ENCODE results near the gene SLN.
A peak's percentile ranks its signal among the peaks of the same experiment; 100 is the strongest.

SLN gene

DNA sequence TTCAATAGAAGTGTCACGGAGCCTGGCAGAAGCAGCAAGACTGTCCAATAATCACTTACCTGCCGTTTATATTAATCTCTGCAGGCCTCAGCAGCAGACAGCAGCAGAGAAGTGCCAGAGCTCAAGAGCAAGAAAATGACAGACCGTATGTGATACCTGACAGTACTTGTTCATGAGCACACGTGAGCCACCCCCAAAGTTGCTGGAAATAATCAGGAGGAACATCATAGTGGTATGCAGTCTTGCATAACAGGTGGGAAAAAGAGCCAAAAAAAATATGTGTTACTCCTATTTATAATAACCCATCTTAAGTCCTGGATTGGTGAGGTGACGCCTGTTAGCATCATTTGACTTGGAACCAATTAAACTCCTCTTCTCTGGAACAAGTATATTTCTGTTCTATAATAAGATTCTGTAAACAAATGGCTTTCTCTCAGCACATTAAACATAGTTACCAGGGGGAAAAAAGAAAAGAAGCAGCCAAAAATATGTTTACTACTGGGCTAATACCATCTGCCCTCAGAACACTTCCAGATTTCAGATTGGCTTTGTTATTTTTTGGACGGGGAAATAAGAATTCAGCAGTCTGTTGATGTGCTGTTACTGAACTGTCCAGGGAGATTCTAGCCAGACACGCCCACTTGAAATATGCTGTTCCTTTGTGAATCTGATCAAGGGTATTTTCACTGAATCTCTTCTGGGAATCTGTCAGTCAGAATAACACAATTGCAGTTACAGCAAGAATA is 7.9 kb upstream of the SLN start:
- no peak for DNase-seq (ENCODE audit: low read depth)

DNA sequence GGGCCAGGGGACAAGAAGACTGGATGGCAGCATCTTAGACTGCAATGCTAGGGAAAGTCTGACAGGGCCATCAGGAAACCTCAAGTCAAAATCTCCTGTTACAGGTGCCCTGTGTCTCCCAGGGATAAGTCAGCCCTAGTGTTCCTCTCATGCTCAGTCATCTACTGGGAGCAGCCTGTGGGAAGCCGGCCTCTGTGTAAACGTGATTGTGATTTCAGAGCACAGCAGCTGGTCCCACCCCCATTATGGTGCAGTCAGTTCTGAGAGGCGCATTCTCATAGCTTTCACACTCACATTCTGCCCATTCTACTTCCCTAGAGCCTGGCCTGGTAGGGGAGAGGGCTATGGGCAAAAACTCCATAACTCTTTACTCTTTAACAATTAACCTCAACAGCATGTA is 7.2 kb upstream of the SLN start:
- no peak for DNase-seq (ENCODE audit: low read depth)

DNA sequence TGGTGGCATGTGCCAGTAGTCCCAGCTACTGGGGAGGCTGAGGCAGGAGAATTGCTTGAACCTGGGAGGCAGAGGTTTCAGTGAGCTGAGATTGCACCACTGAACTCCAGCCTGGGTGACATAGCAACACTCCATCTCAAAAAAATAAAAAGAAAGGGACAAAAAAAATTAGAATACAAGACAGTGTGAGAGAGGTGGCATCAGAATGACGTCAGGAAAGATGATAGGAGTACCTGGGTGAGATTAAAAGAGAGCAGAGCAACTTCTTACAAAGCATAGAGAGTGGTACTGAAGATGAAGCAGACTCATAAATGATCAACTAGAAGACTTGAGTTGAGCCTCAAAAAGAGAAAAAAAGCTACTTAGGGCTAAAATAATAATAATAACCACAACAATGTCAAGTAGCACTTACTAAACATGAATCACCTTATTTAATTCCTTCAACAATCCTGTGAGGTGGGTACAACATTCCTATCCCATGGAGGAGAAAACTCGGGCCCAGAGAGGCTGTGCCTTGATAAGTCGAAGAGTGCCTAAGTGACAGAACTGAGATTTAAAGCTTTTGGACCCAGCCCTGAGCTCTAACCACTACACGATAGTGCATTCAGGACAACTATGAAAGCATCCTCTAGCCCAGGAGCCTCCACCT is 5.2 kb upstream of the SLN start:
- DNase-seq (ENCODE audit: low read depth) = no peak

DNA sequence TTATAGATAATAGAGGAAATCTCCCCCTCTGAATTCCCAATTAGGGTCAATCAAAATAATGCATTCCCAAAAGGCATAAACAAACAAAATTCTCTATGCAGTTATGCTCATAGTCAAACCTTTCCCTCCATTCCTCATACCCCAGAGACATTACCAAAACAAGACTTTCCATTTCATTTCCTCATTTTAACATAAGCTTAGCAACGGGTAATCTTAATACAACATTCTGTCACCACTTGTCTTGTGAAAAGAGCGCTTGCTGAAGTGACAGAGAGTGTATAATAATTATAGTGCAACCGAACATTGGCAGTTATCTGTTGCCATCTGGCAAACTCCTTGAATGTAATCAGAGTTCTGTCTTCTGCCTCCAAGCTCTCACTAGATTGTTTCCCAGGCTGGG is 1.2 kb upstream of the SLN start:
- DNase-seq (ENCODE audit: low read depth) = no peak

DNA sequence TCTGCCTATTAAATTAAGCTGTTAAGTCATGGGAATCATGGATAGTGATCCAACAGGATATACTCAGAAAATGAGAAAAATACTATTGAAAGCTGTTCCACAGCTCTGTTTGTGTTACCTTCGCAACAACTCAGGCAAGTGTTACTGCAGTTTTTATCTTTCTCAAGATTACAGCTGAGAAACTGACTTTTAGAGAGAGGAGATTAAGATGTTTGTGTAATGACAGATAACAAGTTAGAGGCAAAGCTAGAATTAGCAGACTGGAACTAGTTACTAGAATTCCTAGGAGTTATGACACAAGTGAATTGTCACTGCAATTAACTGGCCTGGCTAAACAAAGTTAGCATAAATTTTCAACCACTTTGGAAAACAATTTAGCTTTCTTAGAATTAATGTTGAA is 1.6 kb downstream of the SLN start:
- DNase-seq (ENCODE audit: low read depth) = no peak

DNA sequence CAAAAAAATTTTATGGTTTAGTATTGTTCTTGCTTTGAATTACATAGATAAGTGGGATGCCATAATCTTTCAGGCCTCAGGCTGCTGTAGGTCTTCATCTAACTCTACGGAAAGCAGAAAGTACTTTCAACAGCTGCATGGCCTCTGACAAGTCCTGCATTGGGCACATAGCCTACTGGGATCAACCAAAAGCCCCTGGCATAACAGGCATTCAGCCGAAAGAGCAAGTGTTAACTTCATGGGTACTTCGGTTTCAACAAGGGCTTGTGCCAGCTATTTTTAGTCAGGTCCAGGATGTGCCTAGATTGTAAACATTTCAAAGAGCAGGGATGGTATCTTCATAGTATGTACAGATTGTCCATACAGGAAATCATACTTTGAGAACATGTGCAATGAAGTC is 3.1 kb downstream of the SLN start:
- no peak for DNase-seq (ENCODE audit: low read depth)

DNA sequence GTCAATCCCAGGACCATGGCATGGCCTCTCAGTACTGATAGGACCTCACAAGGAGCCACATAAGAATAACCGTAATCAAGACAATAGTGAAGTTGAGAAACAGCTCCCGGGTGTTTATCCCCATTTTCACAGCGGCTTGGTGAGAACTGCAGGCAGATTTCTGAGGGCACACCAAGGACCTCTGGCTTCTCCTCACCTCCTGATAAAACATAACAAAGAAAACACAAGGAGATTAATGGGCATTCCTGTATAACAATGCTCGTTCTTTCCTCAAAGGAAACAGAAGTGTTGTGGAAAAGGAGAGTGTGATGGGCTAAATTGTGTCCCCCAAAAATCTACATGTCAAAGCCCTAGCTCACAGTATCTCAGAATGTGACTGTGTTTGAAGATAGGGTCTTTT is 4.0 kb downstream of the SLN start:
- DNase-seq (ENCODE audit: low read depth) = no peak

DNA sequence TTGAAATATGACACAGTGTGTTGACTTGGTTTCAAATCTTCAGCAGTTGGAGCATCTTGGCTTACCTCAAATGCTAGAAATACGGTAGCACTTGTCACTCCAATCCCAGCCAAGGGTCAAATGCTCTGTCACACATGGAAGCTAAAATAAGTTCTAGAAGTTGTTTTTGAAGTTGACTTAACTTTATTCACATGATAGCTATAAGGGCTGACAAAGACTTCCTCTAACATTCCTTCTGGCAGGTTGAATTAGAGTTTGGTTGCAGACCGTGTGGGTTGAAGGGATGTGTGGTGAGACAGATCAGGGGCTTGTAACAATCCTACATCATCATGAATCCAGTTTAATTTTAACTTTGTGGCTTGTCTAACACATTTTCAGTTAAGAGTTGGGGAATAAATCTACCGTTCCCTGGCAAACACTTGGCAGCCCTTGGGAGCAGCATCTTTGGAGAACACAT is 4.6 kb downstream of the SLN start:
- no peak for DNase-seq (ENCODE audit: low read depth)

DNA sequence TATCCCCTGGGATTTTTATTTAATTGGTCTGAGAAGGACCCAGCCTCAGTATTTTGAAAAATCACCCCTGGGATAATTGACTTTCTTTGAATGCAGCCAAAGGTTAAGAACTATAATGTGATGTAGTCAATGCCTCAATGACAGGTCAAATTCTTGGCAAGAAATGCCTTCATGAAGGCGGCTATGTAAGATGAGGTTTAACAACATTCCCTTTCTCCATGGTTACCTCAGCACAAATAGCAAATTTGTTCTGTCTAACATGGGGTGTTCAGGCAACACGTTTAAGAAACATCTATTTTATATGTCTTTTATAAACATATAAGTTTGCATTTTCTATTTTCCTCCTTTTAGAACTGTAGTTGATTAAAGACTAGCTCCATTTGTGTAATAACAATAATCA is 5.3 kb downstream of the SLN start:
- DNase-seq (ENCODE audit: low read depth) = no peak

DNA sequence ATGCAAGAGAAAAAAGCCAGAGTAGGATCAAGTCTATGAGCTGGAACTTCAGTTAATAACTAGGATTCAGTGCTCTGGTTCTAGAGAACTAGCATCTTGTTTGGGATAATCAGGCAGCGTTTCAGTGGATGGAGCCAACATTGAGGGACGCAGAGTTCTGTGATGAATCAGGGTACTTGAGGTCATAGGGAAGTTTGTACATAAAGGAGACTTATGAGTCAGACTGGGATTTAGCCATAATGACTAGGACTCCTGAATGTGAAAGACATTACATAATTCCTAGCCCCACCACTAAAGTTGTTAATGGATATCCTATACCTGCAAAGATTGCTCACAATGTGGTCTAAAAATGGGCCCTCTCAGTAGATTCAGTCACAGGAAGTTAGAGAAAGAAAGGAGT is 6.8 kb downstream of the SLN start:
- DNase-seq (ENCODE audit: low read depth) = peak; percentile 75

DNA sequence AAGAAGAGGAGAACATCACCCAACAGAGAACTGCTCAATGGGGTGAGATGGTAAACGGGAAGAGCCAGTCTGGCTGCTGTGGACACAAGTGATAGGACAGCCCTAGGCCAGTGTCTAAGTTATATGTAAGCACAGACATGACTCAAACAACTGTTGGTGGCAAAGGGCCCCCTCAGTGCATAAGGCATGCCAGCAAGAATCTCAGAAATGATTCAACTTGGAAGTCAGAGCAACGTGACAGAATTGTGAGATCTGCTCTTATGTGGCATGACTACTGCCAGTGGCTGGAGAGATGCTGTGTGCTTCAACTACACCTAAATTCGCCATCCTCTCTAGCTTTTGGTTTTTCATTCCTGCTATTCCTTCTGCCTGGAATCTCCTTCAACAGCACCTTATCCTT is 7.4 kb downstream of the SLN start:
- DNase-seq (ENCODE audit: low read depth) = no peak

DNA sequence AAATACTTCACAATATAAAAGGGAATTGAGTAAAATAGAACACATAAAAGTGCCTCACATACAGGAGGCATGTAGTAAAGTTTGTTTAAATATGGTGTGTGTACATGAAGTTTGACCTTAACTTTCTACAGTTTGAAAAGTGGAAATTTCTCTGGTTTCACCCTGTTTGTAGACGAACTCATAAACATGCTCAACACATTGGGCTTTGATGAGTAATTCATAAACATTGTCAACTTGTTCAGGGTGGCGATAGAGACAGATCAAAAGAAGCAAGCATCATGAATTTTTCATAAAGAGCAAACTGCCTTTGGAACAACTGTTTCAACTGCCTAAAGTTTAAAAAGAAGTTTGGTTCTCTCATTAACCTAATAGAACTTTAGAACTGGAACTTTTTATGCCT is 9.1 kb downstream of the SLN start:
- no peak for DNase-seq (ENCODE audit: low read depth)

DNA sequence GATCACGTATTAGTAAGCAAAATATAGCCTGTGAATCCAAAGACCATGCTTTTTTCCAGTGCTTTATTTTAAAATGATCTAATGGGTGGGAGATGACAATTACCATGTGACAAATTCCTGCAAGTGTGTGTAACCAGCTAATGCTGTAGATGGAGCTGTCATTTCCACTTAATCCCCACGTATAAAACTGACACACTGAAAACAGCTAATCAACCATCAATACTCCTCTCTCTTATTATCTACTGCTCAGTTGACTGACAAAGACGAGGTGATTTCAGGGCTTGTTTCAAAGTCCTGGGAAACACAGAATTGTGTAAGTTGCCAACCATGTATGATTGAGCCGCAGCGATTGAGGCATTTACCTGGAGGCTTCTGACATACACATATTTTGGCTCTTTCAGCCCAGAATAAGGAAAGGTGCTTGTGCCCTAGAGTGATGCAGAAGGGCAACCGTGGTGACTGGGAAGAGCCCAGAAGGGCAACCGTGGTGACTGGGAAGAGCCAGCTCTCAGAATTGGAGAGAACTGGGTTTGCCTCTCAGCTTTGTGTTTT is 9.7 kb downstream of the SLN start:
- DNase-seq (ENCODE audit: low read depth) = no peak

DNA sequence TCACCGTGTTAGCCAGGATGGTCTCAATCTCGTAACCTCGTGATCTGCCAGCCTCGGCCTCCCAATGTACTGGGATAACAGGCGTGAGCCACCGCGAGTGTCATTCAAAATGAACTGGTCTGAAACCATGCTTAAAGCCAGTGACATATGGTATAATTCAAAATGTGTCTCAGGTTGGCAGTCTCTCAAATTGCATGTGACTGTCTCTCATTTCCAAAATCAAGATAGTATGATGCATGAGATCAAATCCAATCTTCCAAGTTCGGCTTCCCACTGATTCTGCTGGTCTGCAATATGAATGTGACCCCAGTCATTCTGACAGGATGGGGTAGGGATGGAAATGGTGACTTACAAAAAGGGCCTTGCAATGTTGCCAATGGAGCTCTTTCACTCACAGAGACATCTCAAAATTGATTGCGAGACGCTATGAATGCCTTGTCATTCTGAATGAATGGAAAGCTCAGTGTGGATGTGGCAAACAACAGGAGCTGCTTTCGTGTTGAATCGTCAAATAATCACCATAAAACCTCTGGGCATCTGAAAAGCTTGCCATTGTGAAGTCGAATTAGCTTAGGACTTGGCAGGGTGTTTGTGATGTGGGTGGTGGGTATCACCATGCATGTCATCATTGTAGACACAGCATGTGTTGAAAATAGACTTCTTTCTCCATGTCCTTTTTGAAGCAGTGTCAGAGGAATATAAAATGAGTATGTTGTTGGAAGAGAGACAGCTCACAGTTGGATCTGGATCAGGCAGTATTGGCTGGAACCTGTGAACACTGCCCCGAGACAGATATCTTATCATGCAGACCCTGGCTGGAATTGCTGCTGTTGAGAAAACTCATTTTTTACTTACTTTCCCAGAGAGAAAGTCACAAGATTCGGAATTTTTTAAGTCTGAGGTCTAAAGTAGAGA is 12.2 kb downstream of the SLN start:
- DNase-seq (ENCODE audit: low read depth) = no peak

DNA sequence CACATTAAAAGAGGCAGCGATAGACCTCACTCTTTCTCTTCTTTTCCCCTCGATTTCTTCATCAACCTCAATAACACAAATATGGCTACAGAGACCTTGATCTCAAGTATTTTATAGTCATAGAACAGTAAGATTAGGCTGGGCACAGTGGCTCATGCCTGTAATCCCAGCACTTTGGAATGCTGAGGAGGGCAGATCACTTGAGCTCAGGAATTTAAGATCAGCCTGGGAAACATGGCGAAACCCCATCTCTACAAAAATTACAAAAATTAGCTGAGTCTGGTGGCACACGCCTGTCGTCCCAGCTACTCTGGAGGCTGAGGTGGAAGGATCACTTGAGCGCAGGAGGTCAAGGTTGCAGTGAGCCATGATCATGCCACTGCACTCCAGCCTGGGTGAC is 14.6 kb downstream of the SLN start:
- DNase-seq (ENCODE audit: low read depth) = no peak

DNA sequence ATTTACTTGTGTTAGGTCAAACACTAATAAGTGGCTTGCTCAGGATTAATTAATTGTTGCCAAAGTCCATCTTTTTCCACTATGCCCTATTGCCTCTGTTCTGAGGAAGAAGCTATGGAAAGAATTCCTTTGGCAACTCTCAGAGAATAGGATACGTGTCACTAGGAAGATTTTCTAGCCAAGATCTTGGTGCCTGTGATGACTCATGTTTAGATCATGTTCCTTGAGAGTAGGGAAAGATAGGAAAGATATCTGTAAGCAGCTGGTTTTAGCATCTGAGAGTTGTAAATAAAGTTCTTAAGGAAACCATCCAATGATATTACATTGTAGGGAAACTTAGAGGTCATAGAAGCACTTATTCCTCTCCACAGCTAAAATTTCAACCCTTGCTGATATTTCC is 15.7 kb downstream of the SLN start:
- peak; percentile 86 for DNase-seq (ENCODE audit: low read depth)

DNA sequence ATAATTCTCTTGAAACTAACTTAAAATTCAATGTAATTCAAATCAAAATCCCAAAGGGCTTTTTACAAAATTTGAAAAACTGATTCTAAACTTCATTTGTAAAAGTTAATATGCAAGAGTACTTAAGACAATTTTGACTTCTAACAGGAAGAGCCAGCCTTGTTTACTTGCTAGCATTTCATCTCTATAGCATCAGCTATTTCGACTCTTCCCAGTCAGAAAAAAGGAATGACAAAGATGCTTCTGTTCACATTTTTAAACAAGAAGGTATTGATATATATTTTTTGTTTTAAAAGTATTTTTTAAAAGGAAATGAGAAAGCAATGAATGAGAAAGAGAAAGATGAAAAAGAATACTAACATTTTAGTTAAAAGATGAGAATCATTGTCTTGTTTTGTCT is 16.4 kb downstream of the SLN start:
- DNase-seq (ENCODE audit: low read depth) = no peak

DNA sequence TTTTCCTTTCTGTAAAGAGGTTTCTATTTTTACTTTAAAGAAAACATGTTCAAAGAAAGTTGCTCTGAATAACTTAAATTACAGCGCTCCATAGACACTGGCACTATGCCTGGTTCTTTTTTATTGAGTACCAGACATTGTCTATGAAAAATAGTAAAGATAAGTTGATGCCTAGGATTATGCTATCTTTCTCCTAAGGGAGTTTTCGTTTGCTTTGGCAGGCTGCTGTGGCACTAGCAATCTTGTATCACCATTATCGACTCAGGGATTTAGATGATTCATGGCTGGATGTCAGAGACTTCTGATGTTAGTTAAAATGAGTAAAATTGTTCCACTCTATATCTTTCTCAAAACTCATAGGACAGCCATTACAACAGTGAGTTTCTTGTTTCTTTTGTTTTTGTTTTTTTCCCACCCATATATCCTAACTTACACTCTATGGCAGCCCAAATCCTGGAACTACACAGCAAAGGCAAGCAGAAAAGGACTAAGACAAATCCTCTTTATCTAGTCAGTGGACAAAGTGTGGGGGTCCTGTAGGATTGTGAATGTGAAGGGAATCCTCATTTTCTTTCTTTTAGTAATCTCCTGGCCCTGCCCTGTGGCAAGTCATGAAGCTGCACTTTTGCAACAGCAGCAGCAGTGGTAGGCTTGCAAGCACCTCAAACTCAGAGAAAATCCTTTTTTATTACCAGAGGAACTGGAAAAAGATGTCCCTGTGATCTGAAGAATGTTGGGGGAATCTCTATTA is 20.7 kb downstream of the SLN start:
- DNase-seq (ENCODE audit: low read depth) = no peak

DNA sequence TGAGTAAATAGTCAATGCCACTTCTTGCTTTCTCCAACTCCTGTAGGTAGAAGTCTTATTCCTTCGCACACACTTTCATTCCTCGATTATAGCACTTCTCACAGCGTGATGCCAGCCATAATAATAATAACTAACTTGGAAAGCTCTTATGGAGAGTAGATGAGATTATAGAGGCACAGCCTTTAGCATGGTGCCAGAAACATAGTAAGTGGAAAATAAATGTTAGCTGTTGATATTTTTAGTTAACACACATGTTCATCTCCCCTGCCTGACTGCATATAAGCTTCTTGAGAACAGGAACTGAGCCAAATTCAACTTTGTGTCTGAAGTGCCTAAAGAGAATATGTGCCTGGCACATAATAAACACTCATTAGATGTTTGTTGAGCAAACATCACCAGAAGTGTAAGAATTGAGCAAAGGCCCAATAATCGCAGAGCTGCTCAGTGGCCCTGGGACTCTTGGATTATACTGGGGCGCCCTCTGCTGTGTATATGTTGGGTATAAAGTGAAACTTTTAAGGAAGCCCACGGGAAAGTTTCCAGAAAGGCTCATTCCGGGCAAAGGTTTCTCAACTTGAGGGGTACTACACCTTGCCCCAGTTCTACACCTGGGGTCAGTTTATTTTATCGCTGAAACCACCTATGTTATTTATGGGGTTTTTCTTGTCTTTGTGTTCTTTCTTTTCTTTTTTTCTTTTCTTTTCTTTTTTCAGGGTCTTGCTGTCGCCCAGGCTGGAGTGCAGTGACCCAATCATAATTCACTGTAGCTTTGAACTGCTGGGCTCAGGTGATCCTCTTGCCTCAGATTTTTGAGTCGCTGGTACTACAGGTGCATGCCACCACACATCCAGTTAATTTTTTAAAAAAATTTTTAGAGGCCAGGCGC is 22.3 kb downstream of the SLN start:
- DNase-seq (ENCODE audit: low read depth) = peak; percentile 50

DNA sequence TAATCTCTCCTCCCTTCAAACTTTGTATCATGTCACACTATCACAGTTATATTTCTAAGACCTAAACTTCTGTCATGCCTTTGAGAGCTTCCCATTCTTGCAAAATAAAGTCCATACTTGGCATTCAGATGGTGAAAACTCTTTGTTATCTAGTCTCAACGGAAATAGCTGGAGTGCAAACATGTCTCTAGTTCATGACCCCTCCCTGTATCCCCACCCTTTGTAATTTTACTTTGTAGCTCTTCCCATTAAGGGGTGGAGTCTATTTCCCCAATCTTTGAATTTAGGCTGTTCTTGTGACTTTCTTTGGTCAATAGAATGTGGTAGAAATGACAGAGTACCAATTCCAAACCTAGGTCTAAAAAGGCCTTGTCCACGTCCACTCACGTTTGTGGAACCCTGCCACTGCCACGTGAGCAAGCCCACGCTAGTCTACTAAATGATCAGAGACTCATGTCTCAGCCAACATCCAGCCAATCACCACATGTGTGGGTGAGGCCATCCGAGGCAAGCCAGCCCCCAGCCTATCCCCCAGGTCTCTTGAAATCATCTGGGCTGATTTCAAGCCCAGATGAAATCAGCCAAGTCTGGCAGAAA is 23.4 kb downstream of the SLN start:
- DNase-seq (ENCODE audit: low read depth) = no peak
